Measurements from ENCODE around the gene ABCA1.

DNA sequence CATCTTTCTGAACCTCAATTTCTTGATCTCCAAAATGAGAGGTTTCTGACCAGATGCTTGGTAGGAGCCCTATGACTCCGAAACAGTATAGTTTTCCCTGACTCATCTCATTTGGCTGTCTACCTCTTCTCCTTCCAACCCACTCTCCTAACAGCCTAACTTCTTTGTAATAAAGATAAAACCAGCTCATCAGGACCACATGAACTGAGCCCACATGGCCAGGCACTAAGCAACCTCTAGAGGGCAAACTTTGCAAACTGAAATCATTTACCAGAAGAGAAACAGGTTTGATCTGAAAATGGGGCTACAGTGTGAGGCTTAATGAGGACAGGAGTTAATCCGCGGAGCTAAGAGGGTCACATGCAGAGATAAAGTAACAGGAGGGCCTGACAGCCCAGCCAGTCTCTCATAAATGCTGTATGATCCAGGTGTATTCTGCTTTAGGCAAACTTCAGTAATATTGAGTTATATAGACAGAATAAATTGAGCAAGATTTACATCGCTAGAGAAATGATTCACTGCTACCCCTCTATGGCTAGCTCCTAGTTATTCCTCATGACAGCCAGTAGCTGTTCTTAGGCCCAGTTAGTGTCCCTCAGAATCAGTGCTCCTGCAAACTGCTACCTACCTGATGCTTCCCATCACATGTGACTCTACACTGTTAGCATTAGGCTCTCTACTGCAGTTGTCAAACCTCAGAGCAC, 64.6 kb downstream of the ABCA1 start:
- TF ChIP-seq, protein P1, sequence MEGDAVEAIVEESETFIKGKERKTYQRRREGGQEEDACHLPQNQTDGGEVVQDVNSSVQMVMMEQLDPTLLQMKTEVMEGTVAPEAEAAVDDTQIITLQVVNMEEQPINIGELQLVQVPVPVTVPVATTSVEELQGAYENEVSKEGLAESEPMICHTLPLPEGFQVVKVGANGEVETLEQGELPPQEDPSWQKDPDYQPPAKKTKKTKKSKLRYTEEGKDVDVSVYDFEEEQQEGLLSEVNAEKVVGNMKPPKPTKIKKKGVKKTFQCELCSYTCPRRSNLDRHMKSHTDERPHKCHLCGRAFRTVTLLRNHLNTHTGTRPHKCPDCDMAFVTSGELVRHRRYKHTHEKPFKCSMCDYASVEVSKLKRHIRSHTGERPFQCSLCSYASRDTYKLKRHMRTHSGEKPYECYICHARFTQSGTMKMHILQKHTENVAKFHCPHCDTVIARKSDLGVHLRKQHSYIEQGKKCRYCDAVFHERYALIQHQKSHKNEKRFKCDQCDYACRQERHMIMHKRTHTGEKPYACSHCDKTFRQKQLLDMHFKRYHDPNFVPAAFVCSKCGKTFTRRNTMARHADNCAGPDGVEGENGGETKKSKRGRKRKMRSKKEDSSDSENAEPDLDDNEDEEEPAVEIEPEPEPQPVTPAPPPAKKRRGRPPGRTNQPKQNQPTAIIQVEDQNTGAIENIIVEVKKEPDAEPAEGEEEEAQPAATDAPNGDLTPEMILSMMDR (IDR thresholded peaks at IDR 0.05) = peak; percentile 67 to 80 (median 68)
- TF ChIP-seq POLR2A (IDR thresholded peaks at IDR 0.05) = no peak

Data from right lobe of liver (tissue), 4 donors.